ENCODE results near the gene VEZF1.

The VEZF1 gene

DNA sequence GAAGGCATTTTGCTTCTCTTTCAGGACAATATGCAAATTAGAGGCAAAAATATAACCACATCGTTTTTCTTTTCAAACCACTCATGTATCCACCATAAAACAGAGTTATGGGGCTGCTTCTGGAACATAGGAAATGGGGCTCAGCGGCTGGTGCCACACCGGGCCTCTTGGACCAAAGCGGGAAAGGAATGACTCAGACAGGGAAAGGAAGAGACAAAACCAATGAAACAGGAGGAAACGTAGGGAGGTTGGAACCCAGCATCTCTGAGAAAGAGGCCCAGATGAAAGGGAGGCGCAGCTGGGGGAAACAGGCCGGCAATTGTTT is 61.4 kb downstream of the VEZF1 start:
- no peak for DNase-seq (ENCODE audit: low read depth)
- no peak overlapping the region for H3K4me3 ChIP-seq (ENCODE audit: low read length)
- TF ChIP-seq, protein P1, sequence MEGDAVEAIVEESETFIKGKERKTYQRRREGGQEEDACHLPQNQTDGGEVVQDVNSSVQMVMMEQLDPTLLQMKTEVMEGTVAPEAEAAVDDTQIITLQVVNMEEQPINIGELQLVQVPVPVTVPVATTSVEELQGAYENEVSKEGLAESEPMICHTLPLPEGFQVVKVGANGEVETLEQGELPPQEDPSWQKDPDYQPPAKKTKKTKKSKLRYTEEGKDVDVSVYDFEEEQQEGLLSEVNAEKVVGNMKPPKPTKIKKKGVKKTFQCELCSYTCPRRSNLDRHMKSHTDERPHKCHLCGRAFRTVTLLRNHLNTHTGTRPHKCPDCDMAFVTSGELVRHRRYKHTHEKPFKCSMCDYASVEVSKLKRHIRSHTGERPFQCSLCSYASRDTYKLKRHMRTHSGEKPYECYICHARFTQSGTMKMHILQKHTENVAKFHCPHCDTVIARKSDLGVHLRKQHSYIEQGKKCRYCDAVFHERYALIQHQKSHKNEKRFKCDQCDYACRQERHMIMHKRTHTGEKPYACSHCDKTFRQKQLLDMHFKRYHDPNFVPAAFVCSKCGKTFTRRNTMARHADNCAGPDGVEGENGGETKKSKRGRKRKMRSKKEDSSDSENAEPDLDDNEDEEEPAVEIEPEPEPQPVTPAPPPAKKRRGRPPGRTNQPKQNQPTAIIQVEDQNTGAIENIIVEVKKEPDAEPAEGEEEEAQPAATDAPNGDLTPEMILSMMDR (IDR thresholded peaks at IDR 0.05; ENCODE audit: insufficient read depth, low read depth, low read length, missing control alignments) = no peak

DNA sequence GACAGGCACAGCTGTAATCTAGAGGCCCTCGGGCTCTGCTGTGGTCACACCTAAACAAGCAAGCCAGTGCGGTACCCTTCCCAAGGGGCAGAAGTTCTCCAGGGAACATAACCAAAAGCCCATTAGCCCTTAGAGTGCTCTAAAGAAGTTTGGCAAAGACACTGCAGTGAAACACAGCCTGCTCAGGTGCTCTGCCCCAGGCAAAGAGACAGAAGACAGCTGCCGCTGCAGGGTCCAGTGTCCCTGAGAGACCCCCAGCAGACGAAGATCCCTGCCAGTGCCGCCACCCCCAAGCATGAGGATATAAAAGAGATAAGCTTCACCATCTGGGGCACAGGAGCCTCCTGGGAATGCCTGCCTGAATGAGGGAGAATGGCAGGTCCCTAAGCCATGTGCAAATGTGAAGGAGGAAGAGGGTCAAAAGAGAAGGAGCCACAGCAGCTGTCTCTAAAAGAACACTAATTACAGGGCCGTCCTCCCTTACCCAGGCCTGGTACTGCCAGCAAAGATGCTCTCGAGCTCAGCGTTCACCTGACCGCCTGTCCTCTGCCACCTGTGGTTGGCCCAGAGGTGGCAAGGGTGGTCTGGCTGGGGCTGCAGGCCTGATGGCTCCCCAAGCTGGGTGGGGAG is 62.6 kb downstream of the VEZF1 start:
- no peak for DNase-seq (ENCODE audit: low read depth)
- no peak overlapping the region for H3K4me3 ChIP-seq (ENCODE audit: low read length)
- TF ChIP-seq, protein P1 (IDR thresholded peaks at IDR 0.05; ENCODE audit: insufficient read depth, low read depth, low read length, missing control alignments) = no peak

DNA sequence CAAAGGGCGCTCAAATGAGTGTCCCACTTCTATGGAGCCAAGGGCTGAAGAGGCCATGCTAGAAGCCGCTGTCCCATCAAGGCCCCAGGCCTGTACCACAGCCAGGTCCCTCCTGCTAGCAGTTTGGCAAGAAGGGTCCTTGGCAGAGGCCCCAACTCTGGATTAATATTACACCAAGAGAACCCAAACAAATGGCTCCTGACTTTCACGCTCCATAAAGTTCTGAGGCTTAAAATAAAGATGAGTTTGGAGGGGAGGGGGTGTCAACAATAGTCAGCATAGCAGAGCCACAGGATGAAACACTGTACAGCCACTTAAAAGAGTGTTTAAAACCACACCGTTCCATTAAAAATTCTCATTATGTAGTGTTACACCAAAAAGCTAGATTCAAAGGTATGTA is 63.4 kb downstream of the VEZF1 start:
- TF ChIP-seq, protein P1 (IDR thresholded peaks at IDR 0.05; ENCODE audit: insufficient read depth, low read depth, low read length, missing control alignments) = no peak
- no peak for DNase-seq (ENCODE audit: low read depth)

More for the DNA sequence above, 63.4 kb downstream of the VEZF1 start:
- no peak overlapping the region for H3K4me3 ChIP-seq (ENCODE audit: low read length)

Measured in epithelial cell of esophagus (primary cell).